ENCODE results near the gene GLRA2.

The GLRA2 gene

DNA sequence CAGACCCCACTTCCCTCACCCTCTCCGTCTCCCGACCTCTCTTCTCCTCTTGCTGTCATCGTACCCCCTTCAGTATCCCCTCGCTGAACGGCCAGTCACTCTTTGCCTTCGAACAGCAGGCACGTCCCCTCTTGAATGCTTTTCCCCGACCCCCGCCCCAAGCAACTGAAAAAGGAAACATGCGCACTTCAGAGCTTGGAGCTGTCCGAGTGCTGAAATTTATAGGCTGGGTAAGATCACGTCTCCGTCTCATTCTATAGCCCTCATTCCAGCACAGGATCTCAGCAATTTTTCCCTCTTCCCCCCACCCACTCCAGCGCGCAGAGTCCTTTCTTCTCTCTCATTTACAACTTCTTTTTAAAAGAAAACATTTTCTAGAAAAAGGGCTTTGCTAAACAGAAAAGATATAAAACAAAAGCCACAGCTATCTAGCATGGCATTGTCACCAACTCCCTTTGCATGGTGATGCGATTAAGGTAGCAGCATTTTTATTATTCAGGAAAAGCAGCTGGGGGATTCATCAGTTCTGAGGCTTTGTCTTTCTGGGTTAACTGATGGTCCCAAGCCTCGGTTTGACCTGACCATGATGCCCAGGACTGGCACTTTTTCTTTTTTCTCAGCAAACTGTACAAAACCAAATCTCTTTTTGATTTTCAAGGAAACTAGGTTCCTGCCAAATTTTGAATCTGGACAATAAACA is at the start of gene GLRA2:
GLRA2 (plus strand) TSS at position 247 of the 700 bp plus-strand sequence. CDS start 522 bp downstream, outside the sequence.
- no peak for FAIRE-seq

DNA sequence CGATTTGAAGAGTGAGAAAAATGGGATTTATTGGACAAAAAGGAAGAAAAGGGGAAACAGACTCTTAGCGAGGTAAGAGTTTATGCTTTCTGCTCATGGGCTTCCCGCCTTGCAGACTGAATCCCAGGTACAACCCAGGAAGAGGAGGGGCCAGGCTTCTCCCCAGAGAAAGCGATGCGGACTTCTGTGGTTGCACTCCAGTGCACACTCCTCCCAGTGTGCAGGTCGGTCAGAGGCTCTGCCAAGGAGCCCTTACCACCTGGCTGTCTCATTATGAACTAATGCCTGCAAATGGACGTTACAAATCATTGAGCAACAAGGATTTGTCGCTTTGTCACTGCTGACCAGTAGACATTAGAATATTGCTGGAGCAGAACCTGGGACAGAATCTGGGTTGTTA is 39.9 kb upstream of the GLRA2 start:
- no peak for FAIRE-seq

DNA sequence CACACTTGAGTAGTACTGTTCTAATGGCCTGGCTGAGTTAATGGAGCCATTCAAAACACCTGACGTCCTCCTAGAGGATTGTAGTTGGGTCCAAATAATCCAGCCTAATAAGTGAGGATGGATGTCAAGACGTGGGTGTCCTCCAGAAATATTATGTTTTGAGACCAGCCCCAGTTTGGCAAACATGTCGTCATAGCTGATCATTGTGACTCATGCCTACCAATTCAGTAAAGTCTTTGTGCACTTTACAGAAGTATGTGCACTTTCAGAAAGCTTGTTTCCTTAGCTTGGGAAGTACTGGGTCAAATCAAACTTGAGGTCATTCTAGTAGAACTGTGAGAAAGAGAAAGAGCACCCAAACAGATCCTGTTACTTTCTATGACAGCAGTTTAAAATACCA is 37.6 kb upstream of the GLRA2 start:
- no peak for FAIRE-seq

DNA sequence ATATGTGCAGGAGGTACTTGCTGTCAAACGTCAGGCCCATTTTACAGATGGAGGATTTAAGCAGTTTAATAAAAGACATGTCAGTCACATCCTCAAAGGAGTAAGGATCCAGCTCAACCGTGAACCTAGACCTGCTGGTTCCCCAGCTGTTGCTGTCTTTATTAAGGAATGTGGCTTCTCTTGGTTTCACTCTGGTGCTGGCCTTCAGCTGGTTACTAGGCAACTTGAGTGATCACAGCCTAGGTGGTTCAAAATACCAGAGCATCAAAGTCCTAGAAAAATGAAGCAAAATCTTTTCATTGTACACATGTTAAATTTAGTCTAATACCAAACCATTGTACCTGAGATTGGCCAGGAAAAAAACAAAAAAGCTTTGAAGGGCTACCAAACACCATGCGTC is 32.7 kb upstream of the GLRA2 start:
- no peak for FAIRE-seq

DNA sequence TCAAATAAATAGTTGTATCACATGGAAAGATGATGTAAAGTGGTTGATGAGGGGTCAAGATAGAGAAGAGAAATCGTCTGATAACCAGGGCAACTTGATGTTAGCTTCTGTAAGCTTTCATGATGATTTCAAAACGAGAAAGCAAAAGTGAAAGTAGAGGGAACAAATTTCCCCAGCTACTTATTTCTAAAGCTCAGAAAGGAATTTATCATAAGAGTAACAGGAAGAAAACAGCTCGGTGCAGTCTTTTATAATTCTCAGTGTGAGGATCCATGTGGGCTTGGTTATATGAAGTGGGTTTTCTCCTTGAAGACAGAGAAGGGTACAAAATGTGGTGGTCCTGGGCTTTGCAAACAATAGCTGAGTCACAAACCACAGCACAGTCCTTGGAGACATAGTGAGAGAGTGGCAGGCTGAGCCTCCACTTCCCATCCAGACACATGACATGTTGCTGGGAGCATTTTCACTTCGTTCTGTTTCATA is 32.1 kb upstream of the GLRA2 start:
- peak; percentile 47 for FAIRE-seq

DNA sequence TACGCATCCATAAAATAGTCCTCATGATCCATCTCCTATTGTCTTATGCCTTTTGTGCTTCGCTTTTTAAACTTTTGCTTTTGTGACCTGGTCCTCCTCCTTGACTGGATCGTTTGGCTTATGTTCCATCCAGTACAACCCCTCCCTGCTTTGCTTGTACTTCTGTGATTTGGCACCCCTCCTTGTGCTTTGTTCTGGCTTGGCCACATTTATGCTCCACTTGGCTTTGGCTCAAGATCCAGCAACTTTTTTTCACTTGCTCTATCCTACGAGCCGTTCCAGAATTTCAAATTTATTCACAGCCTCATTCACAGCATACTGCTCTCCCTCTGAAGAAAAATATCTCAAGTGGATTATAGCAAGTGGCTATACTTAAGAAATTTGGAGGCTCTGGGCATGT is 28.0 kb upstream of the GLRA2 start:
- no peak for FAIRE-seq

DNA sequence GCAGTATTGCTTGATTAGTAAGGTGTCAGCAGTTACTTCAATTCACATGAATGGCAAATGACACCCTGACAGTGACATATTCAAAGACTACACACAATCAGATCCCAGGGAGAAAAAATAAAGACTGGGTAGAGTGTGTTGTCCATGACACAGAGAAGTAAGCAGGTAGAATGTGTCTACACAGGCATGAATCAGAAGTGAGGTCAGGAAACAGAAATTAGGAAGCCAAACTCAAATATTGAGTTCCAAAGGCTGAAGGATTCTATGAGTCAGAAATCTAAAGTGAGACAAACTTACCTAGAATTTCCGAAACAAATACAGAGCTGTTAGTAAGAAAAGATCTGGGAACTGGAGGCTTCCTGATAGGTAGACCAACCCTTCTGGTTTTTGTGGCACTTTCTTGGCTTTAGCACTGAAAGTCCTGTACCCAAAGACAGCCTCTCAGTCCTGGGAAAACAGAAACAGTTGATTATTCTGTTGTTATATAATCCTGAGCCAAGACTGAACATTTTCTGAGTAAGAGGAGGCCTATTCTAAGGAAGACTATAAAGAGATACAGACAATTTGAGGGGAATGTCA is 24.3 kb upstream of the GLRA2 start:
- no peak for FAIRE-seq

DNA sequence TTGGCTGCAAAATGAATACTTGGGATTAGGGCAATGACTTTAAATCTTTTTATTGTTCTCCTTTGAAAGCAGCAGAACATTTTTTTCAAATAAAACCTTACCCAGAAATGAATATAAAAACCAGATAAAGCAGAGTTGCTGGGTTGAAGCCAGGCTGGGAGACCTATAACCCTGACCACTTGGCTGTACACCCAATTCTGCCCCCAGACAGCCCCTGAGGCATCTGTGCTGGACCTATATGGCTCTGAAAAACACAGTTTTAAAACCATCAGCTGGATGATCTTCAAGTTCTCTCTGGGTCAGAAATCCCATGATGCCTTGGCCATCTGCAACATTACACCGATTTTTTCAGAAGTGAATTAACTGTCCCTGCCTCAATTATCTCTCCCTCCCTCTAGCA is 23.7 kb upstream of the GLRA2 start:
- FAIRE-seq = no peak

DNA sequence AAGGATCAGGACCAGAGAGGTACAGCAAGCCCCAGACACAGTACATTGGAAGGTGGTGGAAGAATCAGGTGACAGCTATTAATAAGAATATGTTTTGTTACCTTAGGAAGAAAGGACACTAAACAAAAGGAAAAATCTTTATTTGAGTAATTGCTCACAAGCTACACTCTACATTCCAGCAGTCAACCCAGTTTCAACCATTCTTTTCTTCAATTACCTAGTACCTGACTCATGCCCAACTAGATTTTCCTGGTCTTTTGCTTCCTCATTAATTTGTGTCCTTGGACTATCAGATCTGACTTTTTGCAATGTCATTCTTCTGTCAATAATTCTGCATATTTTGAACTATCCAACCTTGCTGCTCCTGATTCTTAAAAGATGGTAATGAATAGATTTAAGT is 22.5 kb upstream of the GLRA2 start:
- FAIRE-seq = no peak

DNA sequence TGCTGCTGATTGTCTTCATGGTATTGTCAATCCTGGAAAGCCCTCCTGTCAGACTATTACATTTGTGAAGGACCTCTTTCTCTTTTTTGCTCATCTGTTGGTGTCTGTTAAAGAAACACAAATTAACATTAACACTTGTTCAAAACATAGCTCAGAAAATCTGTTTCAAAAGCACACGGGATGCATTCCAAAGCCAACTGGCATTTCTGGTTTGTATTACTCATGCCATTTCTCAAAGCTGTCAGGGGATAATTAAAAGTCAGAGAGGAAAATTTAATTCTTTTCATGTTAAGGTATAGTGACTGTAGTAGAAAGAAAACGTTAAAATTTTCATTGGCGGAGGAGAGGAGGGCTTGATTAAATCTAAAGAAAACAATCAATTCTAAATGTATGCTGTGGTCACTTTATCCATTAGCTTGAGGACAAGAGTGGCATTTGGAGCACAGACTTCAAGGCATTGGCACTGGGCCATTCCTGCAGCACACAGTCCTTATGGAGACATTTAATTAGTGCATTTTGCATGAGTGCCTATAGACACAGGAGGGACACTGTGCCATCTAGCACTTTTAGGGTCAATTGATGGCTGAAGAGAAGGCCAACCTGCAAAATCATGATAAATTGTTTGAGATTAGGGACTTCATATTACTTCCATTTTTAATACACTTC is 21.2 kb upstream of the GLRA2 start:
- FAIRE-seq = no peak

DNA sequence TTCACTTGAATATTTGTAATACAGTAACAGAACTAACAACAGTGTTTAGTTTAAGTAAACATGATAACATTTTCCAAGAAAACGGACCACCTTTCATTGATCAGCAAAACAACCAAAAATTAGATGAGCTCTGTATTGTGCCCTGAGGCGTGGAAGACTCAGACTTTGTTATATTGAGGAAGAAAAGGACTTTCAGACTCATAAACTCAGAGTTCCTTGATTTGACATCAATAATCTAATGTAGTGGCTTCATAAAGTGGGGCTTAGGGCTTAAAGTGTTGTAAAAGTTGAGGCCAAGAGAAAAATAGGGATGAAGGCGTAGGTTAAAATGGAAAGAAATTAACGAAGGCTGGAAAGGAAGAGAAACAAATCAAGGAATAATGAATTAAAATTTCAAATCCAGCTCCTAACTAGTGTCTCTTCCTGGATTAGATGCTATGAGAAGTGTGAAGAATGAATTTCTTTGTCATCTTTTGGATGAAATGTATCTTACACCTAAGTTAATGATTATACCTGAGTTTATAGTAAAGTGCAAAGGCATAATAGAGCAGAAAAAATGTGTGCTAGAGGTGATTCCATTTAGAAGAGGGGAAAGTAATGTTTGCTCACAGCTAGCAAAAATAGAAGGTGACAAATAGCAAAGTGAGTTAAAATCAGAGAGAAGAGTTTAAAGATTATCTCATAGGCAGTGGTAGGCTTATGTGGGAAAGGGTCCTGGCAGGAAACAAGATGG is 19.8 kb upstream of the GLRA2 start:
- peak; percentile 93 for FAIRE-seq

DNA sequence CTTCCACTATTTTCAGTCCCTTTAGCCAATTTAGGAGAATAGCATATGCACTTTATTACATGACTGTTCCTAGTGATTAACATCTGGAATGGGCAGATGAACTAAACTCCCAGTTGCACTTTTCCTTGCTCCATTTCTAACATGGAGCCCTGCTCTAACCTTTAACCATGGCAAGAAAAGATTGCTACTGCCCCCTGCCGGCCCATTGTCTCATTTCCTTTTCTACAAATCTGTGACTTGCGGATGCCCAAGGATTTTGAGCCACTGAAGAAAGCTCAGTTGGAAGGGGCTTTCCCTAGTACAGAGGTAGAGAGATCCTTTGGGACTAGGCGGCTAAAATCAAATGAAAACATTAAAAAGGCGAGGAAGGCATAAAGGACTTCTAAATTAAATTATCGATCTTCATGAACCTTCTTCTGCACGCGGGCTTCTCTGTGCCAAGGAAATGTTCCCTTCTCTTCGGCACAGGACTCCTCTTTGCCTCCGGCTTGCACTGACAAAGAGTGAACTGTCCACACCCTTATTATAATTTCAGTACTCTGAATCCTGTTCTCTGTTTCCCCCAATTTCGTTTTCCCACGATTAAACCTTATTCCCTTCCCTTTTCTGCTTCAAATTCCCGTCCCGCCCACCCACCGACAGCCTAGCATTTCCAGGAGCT is 577 bp upstream of the GLRA2 start:
- peak; percentile 82 for FAIRE-seq

DNA sequence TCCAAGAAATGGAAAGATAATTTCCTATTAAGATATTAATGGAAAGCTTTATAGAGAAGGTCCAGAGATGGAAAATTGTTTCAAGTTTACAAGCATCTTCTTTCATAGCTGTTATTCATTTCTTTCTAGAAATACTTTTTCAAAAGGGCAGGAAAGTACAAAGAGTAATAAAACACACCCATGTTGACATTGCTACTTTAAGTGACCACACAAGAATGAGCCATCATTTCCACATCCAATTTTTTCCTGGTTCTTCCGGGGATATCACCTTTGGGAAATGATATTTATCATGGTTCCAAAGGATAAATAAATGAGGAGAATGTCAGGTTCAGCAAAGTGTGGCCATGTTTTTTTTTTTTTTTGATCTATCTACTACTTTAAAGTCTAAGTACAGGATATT is 4.5 kb downstream of the GLRA2 start:
- FAIRE-seq = peak; percentile 86

DNA sequence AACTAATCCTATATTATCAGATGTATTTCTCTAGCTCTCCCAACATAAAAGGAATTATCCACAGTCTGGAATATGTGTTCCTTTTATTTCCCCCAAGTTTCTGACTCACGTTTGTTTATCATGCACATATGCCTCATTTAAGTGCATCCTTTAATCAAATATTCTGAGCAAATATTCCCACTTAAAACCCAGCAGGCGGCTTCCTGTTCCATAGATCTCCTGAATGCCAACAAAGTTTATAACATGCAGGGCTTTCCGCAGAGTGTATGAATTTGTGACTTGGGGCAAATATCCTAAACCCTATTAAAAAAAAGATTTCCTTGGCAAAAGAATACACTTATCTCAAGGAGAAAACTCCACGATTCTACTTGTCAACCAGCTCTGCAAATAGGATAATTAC is 16.9 kb downstream of the GLRA2 start:
- FAIRE-seq = peak; percentile 21

DNA sequence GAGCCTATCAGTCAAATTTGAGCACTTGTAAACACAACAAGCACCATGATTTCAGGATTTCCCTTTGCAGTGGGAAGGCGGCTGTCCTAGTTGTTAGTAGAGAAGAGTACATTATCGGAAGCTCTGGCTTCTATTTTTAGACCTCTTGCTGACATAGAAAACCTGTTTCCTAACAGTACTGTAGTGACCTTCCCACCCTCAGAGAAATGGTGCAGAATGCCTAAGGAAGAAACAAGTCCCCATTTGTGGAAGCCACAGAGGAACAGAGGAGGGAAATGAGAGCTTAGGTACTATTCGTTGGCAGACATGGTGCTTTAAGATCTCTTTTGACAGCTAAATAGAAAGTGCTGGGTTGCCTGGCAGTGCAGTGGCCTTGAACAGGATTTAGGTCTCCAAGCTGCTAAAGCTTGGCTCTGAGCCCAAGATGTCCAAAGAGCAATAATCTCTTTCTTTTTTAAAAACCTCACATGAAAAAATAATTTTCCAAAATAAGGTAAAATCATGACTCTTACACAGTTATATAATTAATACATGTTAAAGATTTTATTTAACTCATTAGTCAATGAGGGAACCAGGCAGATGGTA is 24.9 kb downstream of the GLRA2 start:
- FAIRE-seq = peak; percentile 61

DNA sequence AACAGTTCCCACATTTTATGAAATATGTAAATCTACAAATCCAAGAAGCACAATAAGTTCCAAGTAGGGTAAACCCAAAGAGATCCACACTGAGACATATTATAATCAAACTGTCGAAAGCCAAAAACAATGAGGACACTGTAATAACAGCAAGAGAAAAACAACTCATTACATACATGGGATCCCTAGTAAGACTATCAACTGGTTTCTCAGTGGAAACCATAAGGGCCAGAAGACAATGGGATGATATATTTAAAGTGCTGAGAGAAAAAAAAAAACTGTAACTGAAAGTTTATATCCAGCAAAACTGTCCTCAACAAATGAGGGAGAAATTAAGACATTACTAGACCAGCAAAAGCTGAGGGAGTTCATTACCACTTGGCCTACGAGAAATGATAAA is 34.7 kb downstream of the GLRA2 start:
- no peak for FAIRE-seq

DNA sequence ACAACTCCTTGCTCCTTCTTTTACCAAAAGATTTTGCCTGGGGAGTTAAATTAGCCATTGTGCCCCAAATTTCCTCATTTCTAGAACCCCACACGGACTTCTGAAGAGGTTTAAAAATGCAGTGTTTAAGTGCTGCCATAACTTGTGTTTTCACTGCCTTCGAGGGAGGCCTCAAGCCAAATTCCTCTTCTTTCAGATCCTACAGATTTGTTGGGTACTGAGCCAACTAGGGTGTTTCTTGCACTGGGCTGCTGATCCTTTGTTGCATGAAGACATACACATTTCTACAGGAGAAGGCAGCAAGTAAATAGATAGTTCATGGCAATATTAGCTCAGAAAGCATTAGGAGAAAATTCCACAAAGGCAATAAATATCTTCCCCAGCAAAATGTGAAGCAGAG is 43.8 kb downstream of the GLRA2 start:
- FAIRE-seq = no peak

DNA sequence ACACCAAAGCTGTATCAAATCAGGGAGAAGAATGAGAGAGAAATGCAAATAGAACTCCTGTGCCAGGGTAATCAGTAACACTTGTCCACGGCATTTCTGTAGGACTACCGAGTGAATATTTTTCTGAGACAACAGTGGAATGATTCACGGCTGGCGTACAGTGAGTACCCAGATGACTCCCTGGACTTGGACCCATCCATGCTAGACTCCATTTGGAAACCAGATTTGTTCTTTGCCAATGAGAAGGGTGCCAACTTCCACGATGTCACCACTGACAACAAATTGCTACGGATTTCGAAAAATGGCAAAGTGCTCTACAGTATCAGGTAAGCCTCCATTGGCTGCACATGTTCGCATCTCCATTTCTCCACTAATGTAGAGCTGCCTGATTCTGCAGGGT is 51.7 kb downstream of the GLRA2 start:
- FAIRE-seq = no peak

DNA sequence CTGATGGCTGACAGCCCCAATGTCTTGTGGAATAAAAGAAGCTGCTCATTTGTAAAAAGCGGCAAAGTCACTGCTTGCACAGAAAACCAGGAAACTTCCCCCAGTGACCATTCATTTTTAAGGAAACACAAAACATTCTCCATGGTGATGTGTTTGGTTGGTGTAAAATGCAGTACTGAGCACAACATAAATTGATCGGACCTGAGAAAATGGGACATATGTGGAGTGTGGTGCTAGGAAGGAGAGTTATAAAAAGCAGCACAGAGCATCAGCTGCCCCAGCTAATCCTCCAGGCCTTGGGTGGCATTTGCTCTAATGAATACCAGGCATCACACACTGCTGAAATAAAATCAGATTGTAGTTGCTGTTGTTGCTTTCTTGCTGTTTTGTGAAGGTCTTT is 55.2 kb downstream of the GLRA2 start:
- FAIRE-seq = no peak

DNA sequence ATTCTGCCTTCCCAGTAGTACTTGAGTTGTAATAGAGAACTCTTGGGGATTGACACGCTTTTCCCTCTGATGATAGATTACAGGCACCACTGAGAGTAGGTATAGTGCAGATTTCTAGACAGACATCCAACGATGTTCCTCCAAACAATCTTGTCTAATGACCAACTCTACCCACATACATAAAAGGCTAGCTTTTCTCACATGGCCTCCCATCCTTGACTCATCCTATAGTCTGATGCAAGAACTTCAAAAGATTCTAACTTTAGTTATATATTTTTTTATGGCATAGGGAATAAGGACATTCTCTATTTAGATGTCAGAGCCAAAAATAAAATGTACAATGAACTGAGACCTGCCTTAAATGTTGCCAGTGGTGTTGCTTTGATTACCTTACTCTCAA is 60.9 kb downstream of the GLRA2 start:
- FAIRE-seq = no peak

DNA sequence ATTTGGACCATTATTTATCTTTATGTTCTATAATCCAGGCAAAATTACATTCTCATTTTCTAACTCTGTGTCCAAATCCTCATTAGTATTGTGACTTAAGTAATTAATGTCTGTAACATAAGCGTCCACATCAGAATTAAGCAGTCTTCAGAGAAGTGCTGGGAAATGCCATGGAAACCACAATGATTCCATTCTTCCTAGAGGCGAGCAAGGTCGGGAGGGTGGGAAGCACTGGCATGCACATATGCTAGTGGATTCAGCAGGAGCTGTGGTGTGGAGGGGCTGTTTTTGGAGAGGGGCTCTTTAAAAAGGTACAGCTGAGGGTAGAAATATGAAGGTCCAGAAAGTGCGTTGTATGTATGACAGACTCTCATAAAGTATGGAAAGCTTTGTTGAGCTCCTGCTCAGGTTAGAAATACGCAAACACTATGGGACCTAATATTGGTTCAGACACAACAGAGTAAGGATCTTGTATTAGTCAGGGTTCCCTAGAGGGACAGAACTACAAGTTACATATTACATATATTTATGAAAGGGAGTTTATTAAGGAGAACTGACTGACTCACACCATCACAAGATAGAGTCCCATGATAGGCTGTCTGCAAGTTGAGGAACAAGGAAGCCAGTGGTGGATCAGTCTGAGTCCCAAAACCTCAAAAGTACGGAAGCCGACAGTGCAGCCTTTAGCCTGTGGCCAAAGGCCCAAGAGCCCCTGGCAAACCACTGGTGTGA is 61.5 kb downstream of the GLRA2 start:
- no peak for FAIRE-seq

DNA sequence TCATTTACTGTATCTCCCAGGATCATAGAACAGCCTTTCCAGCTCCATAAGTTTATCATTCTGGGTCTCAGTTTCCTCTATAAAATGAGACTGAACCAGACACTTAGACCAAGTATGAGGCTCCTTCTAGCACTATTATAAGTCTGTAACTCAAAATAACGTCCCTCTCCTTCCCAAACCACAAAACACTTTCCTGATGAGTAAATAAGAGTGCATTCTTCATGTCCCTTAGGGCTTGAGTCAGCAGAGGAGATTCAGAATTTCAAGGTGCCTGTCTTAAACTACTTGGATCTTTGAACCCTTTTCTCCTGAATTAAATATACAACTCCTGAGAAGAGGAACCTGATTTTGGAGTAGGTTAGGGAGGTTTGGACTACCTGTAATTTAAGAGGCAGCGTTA is 62.6 kb downstream of the GLRA2 start:
- no peak for FAIRE-seq
